Forelimb muscle (tissue), 1 donor: ENCODE measurements around the gene UBE2E1. TPM values are rescaled to one million over a fixed set of nuclear protein-coding genes. Genes with fewer than 3 reads are reported as not detected.

ENCODE experiments used
- DNase-seq: peaks from one replicate; pipeline ENCODE4 v3.0.0-alpha.2; 2013; ENCODE audit warnings: low read depth
- polyA plus RNA-seq: library from polyadenylated mRNA; unstranded; fragments of 120-200 nt; gene quantifications from one replicate; pipeline ENCODE4 v1.2.1, GENCODE V29; 2013; ENCODE audit not compliant: insufficient read length

The UBE2E1 gene
- 80.3 TPM for polyA plus RNA-seq

- DNase-seq: no peak
Measured at GRCh38 chr3:23805633-23806533, at the start of gene UBE2E1. Gene UBE2E1 (plus strand): TSS chr3:23805955. CDS start chr3:23807270, 1,315 bp downstream.

GRCh38 chr3:23756206-23756840, 49.4 kb upstream of the UBE2E1 start:
- DNase-seq: no peak

GRCh38 chr3:23758253-23758838, 47.4 kb upstream of the UBE2E1 start:
- DNase-seq: no peak

GRCh38 chr3:23760325-23760724, 45.4 kb upstream of the UBE2E1 start:
- no peak for DNase-seq

GRCh38 chr3:23760871-23761373, 44.8 kb upstream of the UBE2E1 start:
- DNase-seq: no peak

GRCh38 chr3:23761440-23761896, 44.3 kb upstream of the UBE2E1 start:
- DNase-seq: no peak

- DNase-seq: no peak
Measured at GRCh38 chr3:23762214-23762613, 43.5 kb upstream of the UBE2E1 start.

- DNase-seq: peak; percentile 65
Measured at GRCh38 chr3:23762759-23763477, 42.8 kb upstream of the UBE2E1 start.

GRCh38 chr3:23764407-23764806, 41.3 kb upstream of the UBE2E1 start:
- no peak for DNase-seq

GRCh38 chr3:23767546-23767945, 38.2 kb upstream of the UBE2E1 start:
- DNase-seq: no peak

GRCh38 chr3:23775254-23775909, 30.4 kb upstream of the UBE2E1 start:
- no peak for DNase-seq

GRCh38 chr3:23776352-23776891, 29.3 kb upstream of the UBE2E1 start:
- no peak for DNase-seq

GRCh38 chr3:23778446-23778845, 27.3 kb upstream of the UBE2E1 start:
- DNase-seq: no peak

- DNase-seq: no peak
Measured at GRCh38 chr3:23779841-23780240, 25.9 kb upstream of the UBE2E1 start.

GRCh38 chr3:23781051-23781450, 24.7 kb upstream of the UBE2E1 start:
- no peak for DNase-seq

GRCh38 chr3:23781871-23782270, 23.9 kb upstream of the UBE2E1 start:
- DNase-seq: no peak

GRCh38 chr3:23785097-23785645, 20.6 kb upstream of the UBE2E1 start:
- DNase-seq: no peak

- DNase-seq: no peak
Measured at GRCh38 chr3:23785882-23786281, 19.9 kb upstream of the UBE2E1 start.

GRCh38 chr3:23791678-23792077, 14.1 kb upstream of the UBE2E1 start:
- DNase-seq: no peak

GRCh38 chr3:23793528-23794134, 12.1 kb upstream of the UBE2E1 start:
- DNase-seq: no peak
